Measurements from ENCODE around the gene SIGLEC10. TPM values are rescaled to one million over a fixed set of nuclear protein-coding genes. Genes with fewer than 3 reads are reported as not detected.
A peak's percentile ranks its signal among the peaks of the same experiment; 100 is the strongest.
"Not testable (repeated sequence)": the region's sequence is repeated elsewhere in the genome, so short reads cannot be mapped to it uniquely, and the experiment has no call there.

SIGLEC10 gene
- polyA plus RNA-seq, 2 of the 4 experiments (the other 2 are of a cell fraction), result not detected

DNA sequence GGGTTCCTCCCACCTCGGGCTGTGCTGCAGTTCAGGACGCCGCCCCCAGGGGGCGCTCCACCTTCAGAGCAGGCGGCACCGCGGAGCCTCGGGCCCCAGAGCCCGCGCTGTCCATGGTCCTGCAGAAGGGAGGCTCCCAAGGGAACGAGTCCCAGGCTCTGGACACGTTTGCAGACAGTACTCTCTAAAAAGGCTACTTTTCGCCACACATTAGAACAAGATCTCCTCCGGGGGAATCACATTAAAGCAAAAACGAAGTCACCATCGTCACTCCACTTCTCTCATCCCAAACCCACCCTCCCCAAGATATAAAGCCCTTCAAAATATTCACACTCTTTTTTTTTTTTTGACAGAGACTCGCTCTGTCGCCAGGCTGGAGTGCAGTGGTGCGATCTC, 4.6 kb upstream of the SIGLEC10 start (continued):
- TF ChIP-seq, protein P1, sequence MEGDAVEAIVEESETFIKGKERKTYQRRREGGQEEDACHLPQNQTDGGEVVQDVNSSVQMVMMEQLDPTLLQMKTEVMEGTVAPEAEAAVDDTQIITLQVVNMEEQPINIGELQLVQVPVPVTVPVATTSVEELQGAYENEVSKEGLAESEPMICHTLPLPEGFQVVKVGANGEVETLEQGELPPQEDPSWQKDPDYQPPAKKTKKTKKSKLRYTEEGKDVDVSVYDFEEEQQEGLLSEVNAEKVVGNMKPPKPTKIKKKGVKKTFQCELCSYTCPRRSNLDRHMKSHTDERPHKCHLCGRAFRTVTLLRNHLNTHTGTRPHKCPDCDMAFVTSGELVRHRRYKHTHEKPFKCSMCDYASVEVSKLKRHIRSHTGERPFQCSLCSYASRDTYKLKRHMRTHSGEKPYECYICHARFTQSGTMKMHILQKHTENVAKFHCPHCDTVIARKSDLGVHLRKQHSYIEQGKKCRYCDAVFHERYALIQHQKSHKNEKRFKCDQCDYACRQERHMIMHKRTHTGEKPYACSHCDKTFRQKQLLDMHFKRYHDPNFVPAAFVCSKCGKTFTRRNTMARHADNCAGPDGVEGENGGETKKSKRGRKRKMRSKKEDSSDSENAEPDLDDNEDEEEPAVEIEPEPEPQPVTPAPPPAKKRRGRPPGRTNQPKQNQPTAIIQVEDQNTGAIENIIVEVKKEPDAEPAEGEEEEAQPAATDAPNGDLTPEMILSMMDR (IDR thresholded peaks at IDR 0.05), result peak; percentile 83
- TF ChIP-seq, protein P2, sequence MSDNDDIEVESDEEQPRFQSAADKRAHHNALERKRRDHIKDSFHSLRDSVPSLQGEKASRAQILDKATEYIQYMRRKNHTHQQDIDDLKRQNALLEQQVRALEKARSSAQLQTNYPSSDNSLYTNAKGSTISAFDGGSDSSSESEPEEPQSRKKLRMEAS (IDR thresholded peaks at IDR 0.05), result peak; percentile 54; the same call in 1 of the 2 replicates

DNA sequence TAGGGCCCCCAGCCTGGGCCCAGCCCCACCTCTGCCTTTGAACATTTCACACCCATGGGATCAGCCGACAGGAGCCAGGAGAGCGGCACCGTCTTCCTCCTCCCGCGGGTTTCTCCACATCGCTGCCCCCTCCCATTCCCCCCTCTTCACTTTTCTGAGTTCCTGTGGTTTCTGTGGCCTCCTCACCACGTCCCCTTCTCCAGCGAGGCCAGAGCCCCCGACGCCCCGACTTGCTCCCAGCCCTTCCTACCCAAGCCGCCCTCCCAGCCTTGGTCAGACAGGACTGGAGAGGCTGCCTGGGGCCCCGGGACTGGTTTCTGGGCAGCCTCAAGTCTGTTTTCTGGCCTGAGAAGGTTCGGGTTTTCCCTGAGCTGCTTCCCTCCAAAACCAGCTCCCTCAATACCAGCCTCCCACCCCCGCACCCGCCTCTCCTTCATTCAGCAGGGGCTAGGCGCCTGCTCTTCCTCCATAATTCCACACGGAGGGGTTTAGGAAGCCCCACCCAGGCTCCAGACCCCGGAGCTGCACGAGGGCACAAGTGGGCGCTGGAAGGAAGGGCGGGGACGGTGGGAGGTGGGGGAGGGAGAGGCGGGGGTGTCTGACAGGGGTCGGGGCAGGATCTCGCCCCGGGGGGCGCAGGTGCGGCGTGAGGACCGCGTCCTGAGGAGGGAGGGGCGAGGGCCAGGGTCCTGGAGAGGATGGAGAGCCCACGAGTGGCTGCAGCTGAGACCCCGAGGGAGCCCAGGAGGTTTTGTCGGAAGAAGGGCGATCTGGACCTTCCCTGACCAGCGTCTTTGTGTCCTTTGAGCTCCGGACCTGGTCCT, 4.0 kb upstream of the SIGLEC10 start:
- no peaks in the 10 kb centered on the region for H3K4me1 ChIP-seq
- ATAC-seq (peak; percentile 19 to 37; a peak in 3 of 6 replicates), FAIRE-seq (no peak), DNase-seq (ENCODE audit: low read depth in 1 of 2, low spot score in 1 of 2) (no peak)
- no peak overlapping the region for H3K4me3 ChIP-seq
- TF ChIP-seq RNF2 (IDR thresholded peaks at IDR 0.05; ENCODE audit: borderline replicate concordance, low read depth), result no peak
- TF ChIP-seq, protein P3, sequence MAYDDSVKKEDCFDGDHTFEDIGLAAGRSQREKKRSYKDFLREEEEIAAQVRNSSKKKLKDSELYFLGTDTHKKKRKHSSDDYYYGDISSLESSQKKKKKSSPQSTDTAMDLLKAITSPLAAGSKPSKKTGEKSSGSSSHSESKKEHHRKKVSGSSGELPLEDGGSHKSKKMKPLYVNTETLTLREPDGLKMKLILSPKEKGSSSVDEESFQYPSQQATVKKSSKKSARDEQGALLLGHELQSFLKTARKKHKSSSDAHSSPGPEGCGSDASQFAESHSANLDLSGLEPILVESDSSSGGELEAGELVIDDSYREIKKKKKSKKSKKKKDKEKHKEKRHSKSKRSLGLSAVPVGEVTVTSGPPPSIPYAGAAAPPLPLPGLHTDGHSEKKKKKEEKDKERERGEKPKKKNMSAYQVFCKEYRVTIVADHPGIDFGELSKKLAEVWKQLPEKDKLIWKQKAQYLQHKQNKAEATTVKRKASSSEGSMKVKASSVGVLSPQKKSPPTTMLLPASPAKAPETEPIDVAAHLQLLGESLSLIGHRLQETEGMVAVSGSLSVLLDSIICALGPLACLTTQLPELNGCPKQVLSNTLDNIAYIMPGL (CRISPR knock-in tag; IDR thresholded peaks at IDR 0.05; ENCODE audit: borderline replicate concordance), result no peak
- no peak for TF ChIP-seq GATA3 (IDR thresholded peaks at IDR 0.05; ENCODE audit: borderline replicate concordance)
- TF ChIP-seq, protein P4, sequence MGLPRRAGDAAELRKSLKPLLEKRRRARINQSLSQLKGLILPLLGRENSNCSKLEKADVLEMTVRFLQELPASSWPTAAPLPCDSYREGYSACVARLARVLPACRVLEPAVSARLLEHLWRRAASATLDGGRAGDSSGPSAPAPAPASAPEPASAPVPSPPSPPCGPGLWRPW (IDR thresholded peaks at IDR 0.05), result no peak
- TF ChIP-seq CBX2 (IDR thresholded peaks at IDR 0.05; ENCODE audit: borderline replicate concordance, low read depth), result no peak
- TF ChIP-seq TP53 (CRISPR knock-in tag; IDR thresholded peaks at IDR 0.05), result no peak
- TF ChIP-seq RCOR1 (IDR thresholded peaks at IDR 0.05; ENCODE audit: low read depth, low read length), result no peak
- TF ChIP-seq MAFK (IDR thresholded peaks at IDR 0.05; ENCODE audit: partially characterized antibody), result no peak
- no peak for TF ChIP-seq FOSB (CRISPR knock-in tag; IDR thresholded peaks at IDR 0.05)
- no peak for TF ChIP-seq TFCP2L1 (CRISPR knock-in tag; IDR thresholded peaks at IDR 0.05)
- TF ChIP-seq, protein P5, sequence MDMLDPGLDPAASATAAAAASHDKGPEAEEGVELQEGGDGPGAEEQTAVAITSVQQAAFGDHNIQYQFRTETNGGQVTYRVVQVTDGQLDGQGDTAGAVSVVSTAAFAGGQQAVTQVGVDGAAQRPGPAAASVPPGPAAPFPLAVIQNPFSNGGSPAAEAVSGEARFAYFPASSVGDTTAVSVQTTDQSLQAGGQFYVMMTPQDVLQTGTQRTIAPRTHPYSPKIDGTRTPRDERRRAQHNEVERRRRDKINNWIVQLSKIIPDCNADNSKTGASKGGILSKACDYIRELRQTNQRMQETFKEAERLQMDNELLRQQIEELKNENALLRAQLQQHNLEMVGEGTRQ (IDR thresholded peaks at IDR 0.05), result no peak
- TF ChIP-seq, protein P6, sequence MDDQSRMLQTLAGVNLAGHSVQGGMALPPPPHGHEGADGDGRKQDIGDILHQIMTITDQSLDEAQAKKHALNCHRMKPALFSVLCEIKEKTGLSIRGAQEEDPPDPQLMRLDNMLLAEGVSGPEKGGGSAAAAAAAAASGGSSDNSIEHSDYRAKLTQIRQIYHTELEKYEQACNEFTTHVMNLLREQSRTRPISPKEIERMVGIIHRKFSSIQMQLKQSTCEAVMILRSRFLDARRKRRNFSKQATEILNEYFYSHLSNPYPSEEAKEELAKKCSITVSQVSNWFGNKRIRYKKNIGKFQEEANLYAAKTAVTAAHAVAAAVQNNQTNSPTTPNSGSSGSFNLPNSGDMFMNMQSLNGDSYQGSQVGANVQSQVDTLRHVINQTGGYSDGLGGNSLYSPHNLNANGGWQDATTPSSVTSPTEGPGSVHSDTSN (IDR thresholded peaks at IDR 0.05), result no peak
- 22% methylated on average over 21 of the region's 39 CpGs for WGBS (ENCODE audit: missing lambda C conversion rate)
- no peaks in the 10 kb centered on the region for H3K9me3 ChIP-seq
- H3K4me2 ChIP-seq, result peak overlapping the region; percentile 31; the same call in 1 of the 3 replicates
- no peak overlapping the region for H3K27ac ChIP-seq
- POLR2A ChIA-PET, result interaction anchor here (1.0 kb wide), 1 partner anchor 82 kb away, joined by 3 read pairs; no protein-coding TSS in a partner anchor
- CTCF ChIA-PET, result interaction anchor here (0.5 to 4.5 kb wide), 61 partner anchors 9 to 425 kb away, joined by 3 to 33 read pairs (median 4); partner anchors contain the start of genes CLDND2, NKG7 and VSIG10L

DNA sequence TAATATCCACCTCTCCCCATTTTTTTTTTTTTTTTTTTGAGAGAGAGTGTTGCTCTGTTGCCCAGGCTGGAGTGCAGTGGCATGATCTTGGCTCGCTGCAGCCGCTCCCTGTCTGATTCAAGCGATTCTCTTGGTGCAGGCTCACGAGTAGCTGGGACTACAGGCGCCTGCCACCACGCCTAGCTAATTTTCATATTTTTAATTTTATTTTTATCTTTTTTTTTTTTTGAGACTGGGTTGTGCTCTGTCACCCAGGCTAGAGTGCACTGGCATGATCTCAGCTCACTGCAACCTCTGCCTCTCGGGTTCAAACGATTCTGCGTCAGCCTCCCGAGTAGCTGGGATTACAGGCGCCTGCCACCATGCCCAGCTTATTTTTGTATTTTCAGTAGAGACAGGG, 3.1 kb upstream of the SIGLEC10 start:
- H3K4me2 ChIP-seq; H3K4me1 ChIP-seq; ATAC-seq; FAIRE-seq; POLR2A ChIA-PET; H3K4me3 ChIP-seq; DNase-seq (ENCODE audit: low read depth in 1 of 2, low spot score in 1 of 2); H3K27ac ChIP-seq; H3K9me3 ChIP-seq: not testable (repeated sequence)
- 32% methylated on average over 11 of the region's 11 CpGs for WGBS (ENCODE audit: missing lambda C conversion rate)
- CTCF ChIA-PET, result interaction anchor here (0.9 to 4.5 kb wide), 11 partner anchors 10 to 388 kb away, joined by 3 to 33 read pairs (median 8); partner anchors contain the start of gene CLDND2
